ENCODE results near the gene NHS.

Gene NHS

GRCh38 chrX:17644001-17644400, 269.0 kb downstream of the NHS start:
- no peak for DNase-seq (ENCODE audit: insufficient read length, low spot score)
- no peak for FAIRE-seq

GRCh38 chrX:17654116-17654515, 279.1 kb downstream of the NHS start:
- DNase-seq (ENCODE audit: insufficient read length, low spot score) (no peak), FAIRE-seq (no peak)

- DNase-seq (ENCODE audit: insufficient read length, low spot score) = no peak
- FAIRE-seq = no peak
Measured at GRCh38 chrX:17655211-17656034, 280.4 kb downstream of the NHS start.

- no peak for FAIRE-seq
- no peak for DNase-seq (ENCODE audit: insufficient read length, low spot score)
Measured at GRCh38 chrX:17656035-17656418, 281.0 kb downstream of the NHS start.

GRCh38 chrX:17656556-17656955, 281.6 kb downstream of the NHS start:
- no peak for FAIRE-seq

GRCh38 chrX:17662391-17662790, 287.4 kb downstream of the NHS start:
- no peak for FAIRE-seq
- no peak for DNase-seq (ENCODE audit: insufficient read length, low spot score)

More at GRCh38 chrX:17656556-17656955, 281.6 kb downstream of the NHS start:
- no peak for DNase-seq (ENCODE audit: insufficient read length, low spot score)

- no peak for DNase-seq (ENCODE audit: insufficient read length, low spot score)
- no peak for FAIRE-seq
Measured at GRCh38 chrX:17668929-17669328, 293.9 kb downstream of the NHS start.

- DNase-seq (ENCODE audit: insufficient read length, low spot score) = no peak
- FAIRE-seq = no peak
Measured at GRCh38 chrX:17669458-17669857, 294.5 kb downstream of the NHS start.

- DNase-seq (ENCODE audit: insufficient read length, low spot score) (no peak), FAIRE-seq (no peak)
Measured at GRCh38 chrX:17669891-17670290, 294.9 kb downstream of the NHS start.

- FAIRE-seq (no peak), DNase-seq (ENCODE audit: insufficient read length, low spot score) (no peak)
Measured at GRCh38 chrX:17670874-17671273, 295.9 kb downstream of the NHS start.

GRCh38 chrX:17674601-17675000, 299.6 kb downstream of the NHS start:
- FAIRE-seq (no peak), DNase-seq (ENCODE audit: insufficient read length, low spot score) (no peak)

GRCh38 chrX:17679261-17679660, 304.3 kb downstream of the NHS start:
- DNase-seq (ENCODE audit: insufficient read length, low spot score) = no peak
- no peak for FAIRE-seq

GRCh38 chrX:17679820-17680219, 304.8 kb downstream of the NHS start:
- DNase-seq (ENCODE audit: insufficient read length, low spot score) (no peak), FAIRE-seq (no peak)

- DNase-seq (ENCODE audit: insufficient read length, low spot score) = no peak
- no peak for FAIRE-seq
Measured at GRCh38 chrX:17680732-17681413, 305.9 kb downstream of the NHS start.

GRCh38 chrX:17682259-17682658, 307.3 kb downstream of the NHS start:
- FAIRE-seq (no peak), DNase-seq (ENCODE audit: insufficient read length, low spot score) (no peak)

- DNase-seq (ENCODE audit: insufficient read length, low spot score) (no peak), FAIRE-seq (no peak)
Measured at GRCh38 chrX:17685026-17685425, 310.0 kb downstream of the NHS start.

- FAIRE-seq (no peak), DNase-seq (ENCODE audit: insufficient read length, low spot score) (no peak)
Measured at GRCh38 chrX:17687648-17688047, 312.6 kb downstream of the NHS start.

GRCh38 chrX:17689971-17690409, 315.0 kb downstream of the NHS start:
- peak; percentile 1 for DNase-seq (ENCODE audit: insufficient read length, low spot score)
- FAIRE-seq = peak; percentile 94

- FAIRE-seq (no peak), DNase-seq (ENCODE audit: insufficient read length, low spot score) (no peak)
Measured at GRCh38 chrX:17692709-17693346, 317.8 kb downstream of the NHS start.

- no peak for FAIRE-seq
- no peak for DNase-seq (ENCODE audit: insufficient read length, low spot score)
Measured at GRCh38 chrX:17697191-17697590, 322.2 kb downstream of the NHS start.

GRCh38 chrX:17700976-17701375, 326.0 kb downstream of the NHS start:
- DNase-seq (ENCODE audit: insufficient read length, low spot score) (no peak), FAIRE-seq (no peak)

GRCh38 chrX:17703201-17703600, 328.2 kb downstream of the NHS start:
- FAIRE-seq (no peak), DNase-seq (ENCODE audit: insufficient read length, low spot score) (no peak)
